CD4-positive, alpha-beta T cell (primary cell): ENCODE measurements around the gene NUDT7. TPM values are rescaled to one million over a fixed set of nuclear protein-coding genes. Genes with fewer than 3 reads are reported as not detected.

ENCODE experiments used
- ATAC-seq: fragments of 200-7000 bp; cut with Tn5 transposase; one replicate; pipeline ENCODE4 v1.10.0; 2022; ENCODE audit warnings: mild to moderate bottlenecking; ENCODE audit not compliant: poor library complexity
- CTCF ChIA-PET: fragments of 350-600 bp; sonication (Branson Sonifier 250); formaldehyde crosslinking; loops from one replicate; lab custom pipeline; 2021; ENCODE audit warnings: antibody characterized with exemption, inconsistent platforms; lab: Charles Lee
- POLR2A ChIA-PET: fragments of 350-600 bp; sonication (Branson Sonifier 250); formaldehyde crosslinking; loops from one replicate; lab custom pipeline; 2021; ENCODE audit warnings: antibody characterized with exemption, inconsistent platforms; lab: Charles Lee
- DNase-seq, 14 experiments: peaks; one replicate each; pipeline ENCODE4 v3.0.0-alpha.2; 2013 to 2020; ENCODE audit warnings: mixed read lengths in 2 of 14
- H3K27ac ChIP-seq, 2 donors: one replicate each; pipeline versions ENCODE4 v1.5.1 to v1.7.0; 2013; ENCODE audit warnings: low read length in 2 of 2, low read depth in 1 of 2, mild to moderate bottlenecking in 1 of 2
- H3K27me3 ChIP-seq, 2 experiments: 1 replicate in 1 of 2; 2 replicates in 1 of 2; pipeline versions ENCODE4 v1.6.1 to v1.7.0; 2013; ENCODE audit warnings: low read length in 2 of 2, control low read depth in 1 of 2, mild to moderate bottlenecking in 1 of 2, moderate library complexity in 1 of 2; ENCODE audit not compliant: insufficient read depth in 2 of 2, control insufficient read depth in 1 of 2
- H3K36me3 ChIP-seq: one replicate; pipeline ENCODE4 v1.6.1; 2013; ENCODE audit warnings: low read length, control low read depth; ENCODE audit not compliant: insufficient read depth
- H3K4me1 ChIP-seq: one replicate; pipeline ENCODE4 v1.6.1; 2013; ENCODE audit warnings: low read length, control low read depth; ENCODE audit not compliant: insufficient read depth
- H3K4me3 ChIP-seq: one replicate; pipeline ENCODE4 v1.5.1; 2013; ENCODE audit warnings: mild to moderate bottlenecking, low read length, moderate library complexity
- H3K9me3 ChIP-seq, 2 experiments: 1 replicate in 1 of 2; 2 replicates in 1 of 2; pipeline versions ENCODE4 v1.6.1 to v1.7.0; 2013; ENCODE audit warnings: low read length in 2 of 2, mild to moderate bottlenecking in 2 of 2, control low read depth in 1 of 2, moderate library complexity in 1 of 2; ENCODE audit not compliant: control insufficient read depth in 1 of 2, insufficient read depth in 1 of 2
- H3K27ac Mint-ChIP-seq: one replicate; pipeline ENCODE4 v1.8.0; 2020; ENCODE audit warnings: mixed read lengths
- H3K27me3 Mint-ChIP-seq: one replicate; pipeline ENCODE4 v1.8.0; 2021; ENCODE audit warnings: mixed read lengths
- H3K36me3 Mint-ChIP-seq: one replicate; pipeline ENCODE4 v1.8.0; 2021; ENCODE audit warnings: low read depth, mixed read lengths
- H3K4me1 Mint-ChIP-seq: one replicate; pipeline ENCODE4 v1.8.0; 2021; ENCODE audit warnings: low read depth, mixed read lengths
- H3K4me3 Mint-ChIP-seq: one replicate; pipeline ENCODE4 v1.8.0; 2020; ENCODE audit warnings: mild to moderate bottlenecking, mixed read lengths
- H3K9me3 Mint-ChIP-seq: one replicate; pipeline ENCODE4 v1.8.0; 2020; ENCODE audit warnings: mixed read lengths
- intact Hi-C, 2 experiments: fragments of 100-400 bp; cut with DNase I in 1 of 2; cut with micrococcal nuclease in 1 of 2; formaldehyde crosslinking; loops; one replicate each; pipeline versions ENCODE4 v1.15.1 to v1.9.0; 2023 to 2025; cut with DNase I, micrococcal nuclease
- total RNA-seq, 174 experiments: library from RNA in 2 of 174; stranded (reverse) in 2 of 174; gene quantifications; one replicate each; pipeline ENCODE4 v1.2.3 and lab custom pipeline; 2021 to 2026
- TF ChIP-seq, protein P1 (sequence below): fragments of 200-600 bp; IDR thresholded peaks from one replicate; pipeline ENCODE4 v1.8.0; 2022; ENCODE audit warnings: antibody characterized with exemption, mild to moderate bottlenecking

The NUDT7 gene
- total RNA-seq, 2 experiments from 2014 or later: 0.93 to 1.5 TPM

DNA sequence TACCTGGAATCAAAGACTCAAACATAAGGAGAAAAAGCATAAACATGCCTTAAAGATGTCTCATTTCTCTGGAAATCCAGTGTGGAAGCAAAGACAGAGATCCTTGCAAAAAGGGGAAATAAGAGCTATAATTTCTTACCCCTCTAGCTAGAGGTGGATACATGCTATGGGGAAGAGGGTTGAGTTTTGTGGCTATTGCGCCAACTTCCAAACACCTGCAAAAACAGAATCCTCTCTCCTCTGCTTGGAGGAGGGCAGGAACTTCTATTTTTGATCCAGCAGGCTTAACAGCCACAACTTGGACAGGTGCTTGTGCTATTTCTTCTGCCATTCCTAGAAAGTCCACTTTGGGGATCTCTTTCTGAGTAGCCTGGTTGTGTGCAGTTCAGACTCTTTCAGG is 21.5 kb upstream of the NUDT7 start:
- ATAC-seq: no peak

GRCh38 chr16:77705351-77705750 is 17.0 kb upstream of the NUDT7 start:
- POLR2A ChIA-PET: no interaction called here
- H3K27me3 ChIP-seq: no peaks in the 10 kb centered on the region
- H3K4me1 Mint-ChIP-seq: no peaks in the 10 kb centered on the region
- H3K9me3 Mint-ChIP-seq: no peaks in the 10 kb centered on the region
- no peak overlapping the region for H3K27ac ChIP-seq
- no peak overlapping the region for H3K27ac Mint-ChIP-seq
- H3K4me1 ChIP-seq: no peaks in the 10 kb centered on the region
- TF ChIP-seq, protein P1, sequence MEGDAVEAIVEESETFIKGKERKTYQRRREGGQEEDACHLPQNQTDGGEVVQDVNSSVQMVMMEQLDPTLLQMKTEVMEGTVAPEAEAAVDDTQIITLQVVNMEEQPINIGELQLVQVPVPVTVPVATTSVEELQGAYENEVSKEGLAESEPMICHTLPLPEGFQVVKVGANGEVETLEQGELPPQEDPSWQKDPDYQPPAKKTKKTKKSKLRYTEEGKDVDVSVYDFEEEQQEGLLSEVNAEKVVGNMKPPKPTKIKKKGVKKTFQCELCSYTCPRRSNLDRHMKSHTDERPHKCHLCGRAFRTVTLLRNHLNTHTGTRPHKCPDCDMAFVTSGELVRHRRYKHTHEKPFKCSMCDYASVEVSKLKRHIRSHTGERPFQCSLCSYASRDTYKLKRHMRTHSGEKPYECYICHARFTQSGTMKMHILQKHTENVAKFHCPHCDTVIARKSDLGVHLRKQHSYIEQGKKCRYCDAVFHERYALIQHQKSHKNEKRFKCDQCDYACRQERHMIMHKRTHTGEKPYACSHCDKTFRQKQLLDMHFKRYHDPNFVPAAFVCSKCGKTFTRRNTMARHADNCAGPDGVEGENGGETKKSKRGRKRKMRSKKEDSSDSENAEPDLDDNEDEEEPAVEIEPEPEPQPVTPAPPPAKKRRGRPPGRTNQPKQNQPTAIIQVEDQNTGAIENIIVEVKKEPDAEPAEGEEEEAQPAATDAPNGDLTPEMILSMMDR: no peak
- H3K4me3 Mint-ChIP-seq: no peak overlapping the region
- intact Hi-C loops: no loop called here
- DNase-seq: no peak
- no peaks in the 10 kb centered on the region for H3K36me3 Mint-ChIP-seq
- no peak overlapping the region for H3K4me3 ChIP-seq
- H3K36me3 ChIP-seq: no peaks in the 10 kb centered on the region
- no peaks in the 10 kb centered on the region for H3K9me3 ChIP-seq
- ATAC-seq: no peak
- CTCF ChIA-PET: no interaction called here
- peaks cover 29% of the 10 kb centered on the region for H3K27me3 Mint-ChIP-seq

More for the DNA sequence above, 21.5 kb upstream of the NUDT7 start:
- intact Hi-C loops: no loop called here
- TF ChIP-seq, protein P1: no peak
- CTCF ChIA-PET: no interaction called here
- DNase-seq: no peak
- H3K27ac ChIP-seq: no peak overlapping the region
- no peaks in the 10 kb centered on the region for H3K27me3 ChIP-seq
- H3K9me3 Mint-ChIP-seq: no peaks in the 10 kb centered on the region
- no peak overlapping the region for H3K4me3 ChIP-seq
- no peaks in the 10 kb centered on the region for H3K4me1 Mint-ChIP-seq
- no peaks in the 10 kb centered on the region for H3K9me3 ChIP-seq
- no peaks in the 10 kb centered on the region for H3K4me1 ChIP-seq
- no peak overlapping the region for H3K4me3 Mint-ChIP-seq
- peaks cover 33% of the 10 kb centered on the region for H3K27me3 Mint-ChIP-seq
- no peaks in the 10 kb centered on the region for H3K36me3 Mint-ChIP-seq
- H3K36me3 ChIP-seq: no peaks in the 10 kb centered on the region
- no peak overlapping the region for H3K27ac Mint-ChIP-seq
- POLR2A ChIA-PET: no interaction called here

DNA sequence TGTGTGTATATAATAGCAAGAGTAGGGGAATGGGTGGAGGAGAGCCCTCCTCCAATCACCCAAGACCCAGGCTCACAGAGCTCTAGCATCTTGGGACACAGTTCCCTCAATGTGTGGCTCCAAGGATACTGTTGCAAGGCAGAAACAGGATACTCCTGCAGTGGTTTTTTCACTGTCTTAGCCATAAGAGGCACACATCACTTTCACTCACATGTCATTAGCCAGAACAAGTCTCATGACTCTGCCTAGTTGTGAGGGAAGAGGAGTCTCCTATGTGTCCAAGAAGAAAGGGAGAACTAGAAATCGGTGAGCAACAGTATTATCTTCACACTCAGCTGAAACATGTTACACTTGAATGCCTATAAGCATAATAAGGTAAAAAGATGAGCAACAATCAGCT is 11.1 kb upstream of the NUDT7 start:
- TF ChIP-seq, protein P1: no peak
- POLR2A ChIA-PET: no interaction called here

More for the DNA sequence above, 11.1 kb upstream of the NUDT7 start:
- Mint-ChIP-seq H3K9me3 (no peaks in the 10 kb centered on the region), H3K27me3 (peaks cover 9% of the 10 kb centered on the region), H3K36me3 (no peaks in the 10 kb centered on the region), H3K4me1 (no peaks in the 10 kb centered on the region), H3K27ac (no peak overlapping the region), H3K4me3 (no peak overlapping the region)
- no peak for ATAC-seq
- CTCF ChIA-PET: no interaction called here
- intact Hi-C loops: no loop called here
- no peak for DNase-seq
- Histone ChIP-seq H3K36me3 (no peaks in the 10 kb centered on the region), H3K4me3 (no peak overlapping the region), H3K27me3 (no peaks in the 10 kb centered on the region), H3K27ac (no peak overlapping the region), H3K9me3 (no peaks in the 10 kb centered on the region), H3K4me1 (no peaks in the 10 kb centered on the region)
